ENCODE measurements around the gene ATF5. TPM values are rescaled to one million over a fixed set of nuclear protein-coding genes. Genes with fewer than 3 reads are reported as not detected.

Gene ATF5
- total RNA-seq, 3 donors from 2014 or later, result 10.7 to 25.0 (median 16.1) TPM

DNA sequence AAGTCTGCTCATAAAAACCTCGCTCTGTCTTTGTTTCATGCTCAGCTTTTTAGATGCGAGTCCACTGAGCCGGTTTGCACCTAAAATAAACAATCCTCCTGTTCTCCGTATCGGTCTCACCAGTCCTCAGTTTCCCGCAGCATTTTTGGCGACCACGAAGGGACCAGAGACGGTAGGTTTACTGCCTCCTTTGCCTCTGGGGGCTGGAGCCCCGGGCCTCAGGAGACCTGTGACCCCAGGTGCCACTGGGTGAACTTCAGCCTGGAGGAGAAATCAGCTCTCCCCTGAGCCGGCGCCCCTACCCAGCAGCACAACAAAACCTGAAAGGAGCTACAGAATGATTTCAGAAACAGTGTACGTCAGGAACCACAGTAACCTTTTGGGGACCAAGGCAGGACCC is 23.9 kb downstream of the ATF5 start:
- TF ChIP-seq, protein P1, sequence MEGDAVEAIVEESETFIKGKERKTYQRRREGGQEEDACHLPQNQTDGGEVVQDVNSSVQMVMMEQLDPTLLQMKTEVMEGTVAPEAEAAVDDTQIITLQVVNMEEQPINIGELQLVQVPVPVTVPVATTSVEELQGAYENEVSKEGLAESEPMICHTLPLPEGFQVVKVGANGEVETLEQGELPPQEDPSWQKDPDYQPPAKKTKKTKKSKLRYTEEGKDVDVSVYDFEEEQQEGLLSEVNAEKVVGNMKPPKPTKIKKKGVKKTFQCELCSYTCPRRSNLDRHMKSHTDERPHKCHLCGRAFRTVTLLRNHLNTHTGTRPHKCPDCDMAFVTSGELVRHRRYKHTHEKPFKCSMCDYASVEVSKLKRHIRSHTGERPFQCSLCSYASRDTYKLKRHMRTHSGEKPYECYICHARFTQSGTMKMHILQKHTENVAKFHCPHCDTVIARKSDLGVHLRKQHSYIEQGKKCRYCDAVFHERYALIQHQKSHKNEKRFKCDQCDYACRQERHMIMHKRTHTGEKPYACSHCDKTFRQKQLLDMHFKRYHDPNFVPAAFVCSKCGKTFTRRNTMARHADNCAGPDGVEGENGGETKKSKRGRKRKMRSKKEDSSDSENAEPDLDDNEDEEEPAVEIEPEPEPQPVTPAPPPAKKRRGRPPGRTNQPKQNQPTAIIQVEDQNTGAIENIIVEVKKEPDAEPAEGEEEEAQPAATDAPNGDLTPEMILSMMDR (IDR thresholded peaks at IDR 0.05), result no peak
- Histone ChIP-seq H3K4me3 (no peak overlapping the region), H3K9me3 (no peaks in the 10 kb centered on the region), H3K4me1 (ENCODE audit: low read depth) (peaks cover 34% of the 10 kb centered on the region), H3K36me3 (ENCODE audit: low read depth) (no peaks in the 10 kb centered on the region)
- intact Hi-C loops (cut with DNase I, micrococcal nuclease), result no loop called here
- no peak for ATAC-seq
- peak in 2 of 3 donors; percentile 23 to 46 for DNase-seq

DNA sequence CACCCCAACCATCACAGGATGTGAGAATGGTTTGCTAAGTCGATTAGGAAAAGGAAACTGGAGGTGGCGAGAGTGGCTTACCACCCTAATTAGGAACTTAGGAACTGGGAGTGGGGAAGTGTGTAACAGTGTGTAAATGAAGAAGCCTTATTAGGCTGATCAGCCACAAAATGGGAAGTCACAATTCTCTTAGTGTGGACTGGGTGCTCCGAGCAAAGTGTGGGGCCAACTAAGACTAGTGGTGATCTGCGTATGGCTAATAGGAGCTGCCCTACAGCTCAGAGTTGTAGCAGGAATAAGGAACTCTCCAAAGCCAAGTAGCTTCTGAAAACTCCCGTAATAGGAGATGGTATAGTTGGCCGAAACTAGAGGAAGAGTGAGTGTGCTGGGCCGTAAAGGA is 24.4 kb downstream of the ATF5 start:
- TF ChIP-seq, protein P1 (IDR thresholded peaks at IDR 0.05), result no peak
- intact Hi-C loops (cut with DNase I, micrococcal nuclease), result no loop called here
- no peak for ATAC-seq
- peaks cover 34% of the 10 kb centered on the region for H3K4me1 ChIP-seq (ENCODE audit: low read depth)
- no peaks in the 10 kb centered on the region for H3K9me3 ChIP-seq
- no peaks in the 10 kb centered on the region for H3K36me3 ChIP-seq (ENCODE audit: low read depth)
- DNase-seq, result peak in 1 of 3 donors; percentile 11
- no peak overlapping the region for H3K4me3 ChIP-seq

DNA sequence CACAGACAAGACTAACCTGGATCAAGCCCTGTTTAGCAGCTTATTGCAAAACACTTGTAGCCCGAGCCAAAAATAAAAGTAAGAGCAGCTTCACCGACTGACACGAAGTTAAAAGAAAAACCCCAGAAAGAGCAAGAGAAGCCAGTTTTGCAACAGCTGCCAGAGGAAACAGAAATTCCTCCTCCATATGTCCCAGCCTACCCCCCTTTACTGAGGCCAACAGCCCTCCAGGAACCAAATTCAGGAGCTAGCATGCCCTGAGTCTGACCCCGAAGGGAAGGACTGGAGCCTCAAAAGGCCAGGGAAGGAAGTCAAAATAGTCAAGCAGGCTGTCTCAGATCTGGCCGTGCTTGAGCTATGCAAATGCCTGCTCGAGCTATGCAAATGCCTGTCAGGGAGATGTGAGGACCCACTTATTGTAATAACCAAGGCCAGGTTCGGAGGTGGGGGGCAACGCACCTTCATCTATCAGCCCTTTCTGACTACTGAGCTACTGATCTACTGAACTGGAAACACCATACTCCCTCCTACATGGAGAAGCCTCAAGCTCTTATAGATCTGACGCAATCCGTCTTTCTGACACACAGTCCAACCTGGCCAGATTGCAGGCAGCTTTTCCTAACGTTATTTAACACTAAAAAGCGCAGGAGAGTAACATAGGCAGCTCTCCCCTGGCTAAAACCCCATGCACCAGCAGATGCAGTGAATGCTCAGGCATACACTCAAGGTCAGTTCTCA is 25.3 kb downstream of the ATF5 start:
- Histone ChIP-seq H3K36me3 (ENCODE audit: low read depth) (no peaks in the 10 kb centered on the region), H3K9me3 (no peaks in the 10 kb centered on the region), H3K4me1 (ENCODE audit: low read depth) (peaks cover 34% of the 10 kb centered on the region), H3K4me3 (no peak overlapping the region)
- ATAC-seq (peak; percentile 5), DNase-seq (peak in 2 of 3 donors; percentile 12 to 29)
- intact Hi-C loops (cut with DNase I, micrococcal nuclease), result no loop called here
- TF ChIP-seq, protein P1 (IDR thresholded peaks at IDR 0.05), result no peak

DNA sequence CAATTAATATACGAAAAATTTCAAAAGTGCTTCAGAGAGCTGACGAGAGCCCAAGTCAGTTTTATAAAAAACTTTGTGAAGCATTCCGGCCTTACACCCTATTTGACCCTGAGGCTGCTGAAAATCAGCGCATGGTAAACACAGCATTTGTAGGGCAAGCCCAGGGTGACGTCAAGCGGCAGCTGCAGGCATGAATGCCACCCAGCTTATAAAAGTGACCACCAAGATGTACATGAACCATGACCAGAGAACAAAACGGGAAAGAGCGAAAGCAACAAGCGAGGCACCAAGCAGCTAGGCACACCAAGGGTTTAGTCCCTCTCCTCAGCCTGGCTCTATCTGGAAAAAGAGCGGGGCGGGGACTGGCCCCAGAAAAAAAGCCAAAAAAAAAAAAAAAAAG is 25.9 kb downstream of the ATF5 start:
- H3K4me1 ChIP-seq (ENCODE audit: low read depth), result peaks cover 34% of the 10 kb centered on the region

DNA sequence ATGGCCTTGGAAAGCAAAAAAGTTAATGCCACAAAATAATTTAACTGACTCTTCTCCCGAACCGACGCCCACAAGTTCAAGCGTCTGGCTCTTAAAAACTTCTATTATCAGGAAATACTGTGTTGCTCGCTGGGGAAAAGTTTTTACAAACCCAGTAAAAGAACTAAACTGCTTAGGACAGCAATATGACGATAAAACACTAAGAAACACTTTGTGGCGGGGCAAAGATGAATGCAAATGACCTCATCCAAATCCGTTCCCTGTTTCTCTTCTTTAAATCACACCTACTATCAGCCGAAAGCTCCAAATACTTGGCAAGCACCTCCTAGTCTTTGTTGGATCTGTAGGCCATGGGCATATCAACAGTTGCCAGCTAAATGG is 27.1 kb downstream of the ATF5 start:
- TF ChIP-seq, protein P1 (IDR thresholded peaks at IDR 0.05), result no peak
- no peak for DNase-seq
- no peak for ATAC-seq
- peaks cover 34% of the 10 kb centered on the region for H3K4me1 ChIP-seq (ENCODE audit: low read depth)
- H3K36me3 ChIP-seq (ENCODE audit: low read depth), result no peaks in the 10 kb centered on the region
- intact Hi-C loops (cut with DNase I, micrococcal nuclease), result no loop called here
- H3K4me3 ChIP-seq, result no peak overlapping the region
- H3K9me3 ChIP-seq, result no peaks in the 10 kb centered on the region

More for the DNA sequence above, 25.9 kb downstream of the ATF5 start:
- DNase-seq (peak; percentile 36 to 51 (median 48)), ATAC-seq (peak; percentile 52)
- intact Hi-C loops (cut with DNase I, micrococcal nuclease), result no loop called here
- no peaks in the 10 kb centered on the region for H3K9me3 ChIP-seq
- no peaks in the 10 kb centered on the region for H3K36me3 ChIP-seq (ENCODE audit: low read depth)
- H3K4me3 ChIP-seq, result no peak overlapping the region
- TF ChIP-seq, protein P1 (IDR thresholded peaks at IDR 0.05), result no peak

Data from mucosa of descending colon (tissue), 3 donors.